Measurements from ENCODE around the gene EHMT1. TPM values are rescaled to one million over a fixed set of nuclear protein-coding genes. Genes with fewer than 3 reads are reported as not detected.
A peak's percentile ranks its signal among the peaks of the same experiment; 100 is the strongest.

EHMT1 gene
- polyA plus RNA-seq, 3 donors, result 10.1 to 46.5 (median 15.0) TPM

DNA sequence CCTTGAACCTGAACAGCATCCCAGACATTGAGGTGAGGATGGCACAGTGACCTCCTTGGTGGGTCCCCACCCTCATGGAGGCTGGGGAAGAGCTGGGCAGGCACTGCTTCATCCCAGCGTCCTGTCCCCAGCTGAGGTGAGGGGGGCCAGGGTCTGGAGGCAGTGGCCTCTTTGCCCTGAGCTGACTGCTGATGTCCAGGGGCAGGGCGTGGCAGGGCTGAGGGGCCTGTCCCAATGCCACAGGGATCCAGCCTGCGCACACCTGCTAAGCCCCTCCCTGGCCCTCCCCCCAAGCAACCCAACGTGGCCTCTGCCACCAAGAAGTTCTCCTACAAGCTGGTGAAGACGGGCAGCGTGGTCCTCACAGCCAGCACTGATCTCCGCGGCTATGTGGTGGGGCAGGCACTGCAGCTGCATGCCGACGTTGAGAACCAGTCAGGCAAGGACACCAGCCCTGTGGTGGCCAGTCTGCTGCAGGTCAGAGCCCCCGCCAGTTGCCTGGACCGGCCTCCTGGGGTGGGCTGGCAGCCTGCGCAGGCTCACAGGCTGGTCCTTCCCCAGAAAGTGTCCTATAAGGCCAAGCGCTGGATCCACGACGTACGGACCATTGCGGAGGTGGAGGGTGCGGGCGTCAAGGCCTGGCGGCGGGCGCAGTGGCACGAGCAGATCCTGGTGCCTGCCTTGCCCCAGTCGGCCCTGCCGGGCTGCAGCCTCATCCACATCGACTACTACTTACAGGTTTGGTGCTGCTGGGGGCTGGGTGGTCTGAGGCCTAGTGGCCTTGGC lies 4.9 kb upstream of the EHMT1 start:
- Mint-ChIP-seq H3K27me3 (ENCODE audit: low read depth in 3 of 3) (no peaks in the 10 kb centered on the region), H3K4me1 (peaks cover 49% of the 10 kb centered on the region), H3K27ac (peak overlapping the region in 2 of 7 donors; percentile 73 to 79), H3K4me3 (no peak overlapping the region), H3K36me3 (peaks cover 17 to 41% of the 10 kb centered on the region in 2 donors), H3K9me3 (no peaks in the 10 kb centered on the region)
- Histone ChIP-seq H2AFZ (ENCODE audit: insufficient read depth, low read depth, low read length, poor library complexity, severe bottlenecking) (no peak overlapping the region), H3K4me1 (ENCODE audit: control insufficient read depth in 1 of 2, insufficient read depth in 2 of 2, low read length in 2 of 2) (peaks cover 47 to 59% of the 10 kb centered on the region in 2 donors), H4K20me1 (ENCODE audit: insufficient read depth, low read length) (peaks cover 84% of the 10 kb centered on the region), H3K27me3 (ENCODE audit: control insufficient read depth in 2 of 2, insufficient read depth in 2 of 2, low read length in 2 of 2) (no peaks in the 10 kb centered on the region), H3K27ac (ENCODE audit: low read depth in 1 of 2, low read length in 2 of 2) (peak overlapping the region in 1 of 2 donors; percentile 76), H3K9me3 (replicated peaks in 1 of 2; ENCODE audit: control insufficient read depth in 1 of 2, insufficient read depth in 1 of 2, low read length in 2 of 2) (no peaks in the 10 kb centered on the region), H3K4me2 (replicated peaks; ENCODE audit: extremely low read depth, low read length, poor library complexity, severe bottlenecking) (no peak overlapping the region), H3K36me3 (replicated peaks in 1 of 2; ENCODE audit: control insufficient read depth in 1 of 2, insufficient read depth in 2 of 2, low read length in 2 of 2) (peaks cover 32 to 49% of the 10 kb centered on the region in 2 donors), H3K4me3 (replicated peaks in 1 of 3; ENCODE audit: low read depth in 2 of 3, low read length in 3 of 3) (no peak overlapping the region), H3K9ac (ENCODE audit: insufficient read depth, low read length, poor library complexity, severe bottlenecking) (no peak overlapping the region), H3K79me2 (ENCODE audit: insufficient read depth, low read length) (peaks cover 93% of the 10 kb centered on the region)
- TF ChIP-seq, protein P1, sequence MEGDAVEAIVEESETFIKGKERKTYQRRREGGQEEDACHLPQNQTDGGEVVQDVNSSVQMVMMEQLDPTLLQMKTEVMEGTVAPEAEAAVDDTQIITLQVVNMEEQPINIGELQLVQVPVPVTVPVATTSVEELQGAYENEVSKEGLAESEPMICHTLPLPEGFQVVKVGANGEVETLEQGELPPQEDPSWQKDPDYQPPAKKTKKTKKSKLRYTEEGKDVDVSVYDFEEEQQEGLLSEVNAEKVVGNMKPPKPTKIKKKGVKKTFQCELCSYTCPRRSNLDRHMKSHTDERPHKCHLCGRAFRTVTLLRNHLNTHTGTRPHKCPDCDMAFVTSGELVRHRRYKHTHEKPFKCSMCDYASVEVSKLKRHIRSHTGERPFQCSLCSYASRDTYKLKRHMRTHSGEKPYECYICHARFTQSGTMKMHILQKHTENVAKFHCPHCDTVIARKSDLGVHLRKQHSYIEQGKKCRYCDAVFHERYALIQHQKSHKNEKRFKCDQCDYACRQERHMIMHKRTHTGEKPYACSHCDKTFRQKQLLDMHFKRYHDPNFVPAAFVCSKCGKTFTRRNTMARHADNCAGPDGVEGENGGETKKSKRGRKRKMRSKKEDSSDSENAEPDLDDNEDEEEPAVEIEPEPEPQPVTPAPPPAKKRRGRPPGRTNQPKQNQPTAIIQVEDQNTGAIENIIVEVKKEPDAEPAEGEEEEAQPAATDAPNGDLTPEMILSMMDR (IDR thresholded peaks at IDR 0.05), result no peak
- intact Hi-C loops (cut with micrococcal nuclease), result no loop called here
- no peak for DNase-seq
- 97% methylated on average over 26 of the region's 27 CpGs for WGBS (ENCODE audit: insufficient coverage)

DNA sequence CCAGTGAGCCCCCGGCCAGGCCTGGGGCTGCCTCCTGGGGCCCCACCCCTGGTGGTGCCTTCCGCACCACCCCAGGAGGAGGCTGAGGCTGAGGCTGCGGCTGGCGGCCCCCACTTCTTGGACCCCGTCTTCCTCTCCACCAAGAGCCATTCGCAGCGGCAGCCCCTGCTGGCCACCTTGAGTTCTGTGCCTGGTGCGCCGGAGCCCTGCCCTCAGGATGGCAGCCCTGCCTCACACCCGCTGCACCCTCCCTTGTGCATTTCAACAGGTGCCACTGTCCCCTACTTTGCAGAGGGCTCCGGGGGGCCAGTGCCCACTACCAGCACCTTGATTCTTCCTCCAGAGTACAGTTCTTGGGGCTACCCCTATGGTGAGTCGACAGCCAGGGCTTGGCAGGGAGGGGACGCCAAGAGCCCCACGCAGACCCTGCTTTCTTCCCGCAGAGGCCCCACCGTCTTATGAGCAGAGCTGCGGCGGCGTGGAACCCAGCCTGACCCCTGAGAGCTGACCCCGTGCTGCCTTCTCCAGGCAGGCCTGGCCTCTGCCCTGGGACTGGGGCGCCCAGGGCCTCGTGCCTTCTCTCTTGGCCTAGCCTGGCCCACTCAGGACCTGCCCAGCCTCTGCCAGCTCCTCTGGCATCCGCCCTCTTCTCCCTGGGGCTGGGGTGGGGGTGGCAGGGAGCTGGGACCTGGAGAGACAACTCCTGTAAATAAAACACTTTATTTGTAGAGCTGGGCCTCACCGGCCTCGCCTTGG lies 4.0 kb upstream of the EHMT1 start:
- peak overlapping the region in 4 of 7 donors; percentile 25 to 57 (median 46) for H3K27ac Mint-ChIP-seq
- no peaks in the 10 kb centered on the region for H3K27me3 ChIP-seq (ENCODE audit: control insufficient read depth in 2 of 2, insufficient read depth in 2 of 2, low read length in 2 of 2)
- H3K9me3 ChIP-seq (replicated peaks in 1 of 2; ENCODE audit: control insufficient read depth in 1 of 2, insufficient read depth in 1 of 2, low read length in 2 of 2), result no peaks in the 10 kb centered on the region
- H3K9ac ChIP-seq (ENCODE audit: insufficient read depth, low read length, poor library complexity, severe bottlenecking), result no peak overlapping the region
- H3K4me3 ChIP-seq (replicated peaks in 1 of 3; ENCODE audit: low read depth in 2 of 3, low read length in 3 of 3), result no peak overlapping the region
- peaks cover 80% of the 10 kb centered on the region for H4K20me1 ChIP-seq (ENCODE audit: insufficient read depth, low read length)
- no peak overlapping the region for H2AFZ ChIP-seq (ENCODE audit: insufficient read depth, low read depth, low read length, poor library complexity, severe bottlenecking)
- H3K9me3 Mint-ChIP-seq, result no peaks in the 10 kb centered on the region
- intact Hi-C loops (cut with micrococcal nuclease), result loop anchor here (5.0 kb wide), 1 partner anchor 38 kb away; the partner anchor contains the start of gene DPH7 (in 2 of the 2)
- WGBS (ENCODE audit: insufficient coverage), result 95% methylated on average over 14 of the region's 25 CpGs
- peaks cover 32 to 49% of the 10 kb centered on the region in 2 donors for H3K36me3 ChIP-seq (replicated peaks in 1 of 2; ENCODE audit: control insufficient read depth in 1 of 2, insufficient read depth in 2 of 2, low read length in 2 of 2)
- H3K4me1 Mint-ChIP-seq, result peaks cover 44% of the 10 kb centered on the region
- no peaks in the 10 kb centered on the region for H3K27me3 Mint-ChIP-seq (ENCODE audit: low read depth in 3 of 3)
- peaks cover 17 to 36% of the 10 kb centered on the region in 2 donors for H3K36me3 Mint-ChIP-seq
- H3K79me2 ChIP-seq (ENCODE audit: insufficient read depth, low read length), result peaks cover 90% of the 10 kb centered on the region
- TF ChIP-seq, protein P1 (IDR thresholded peaks at IDR 0.05), result no peak
- H3K4me3 Mint-ChIP-seq, result peak overlapping the region in 1 of 2 donors; percentile 4
- H3K27ac ChIP-seq (ENCODE audit: low read depth in 1 of 2, low read length in 2 of 2), result peak overlapping the region in 1 of 2 donors; percentile 1
- H3K4me2 ChIP-seq (replicated peaks; ENCODE audit: extremely low read depth, low read length, poor library complexity, severe bottlenecking), result no peak overlapping the region
- DNase-seq, result no peak
- peaks cover 41 to 56% of the 10 kb centered on the region in 2 donors for H3K4me1 ChIP-seq (ENCODE audit: control insufficient read depth in 1 of 2, insufficient read depth in 2 of 2, low read length in 2 of 2)
